MV-4-11 (cell line): ENCODE measurements around the gene RNF217.

Experiments
- DNase-seq: peaks from one replicate; lab custom pipeline; 2025; lab: John Stamatoyannopoulos, UW

RNF217 gene

DNA sequence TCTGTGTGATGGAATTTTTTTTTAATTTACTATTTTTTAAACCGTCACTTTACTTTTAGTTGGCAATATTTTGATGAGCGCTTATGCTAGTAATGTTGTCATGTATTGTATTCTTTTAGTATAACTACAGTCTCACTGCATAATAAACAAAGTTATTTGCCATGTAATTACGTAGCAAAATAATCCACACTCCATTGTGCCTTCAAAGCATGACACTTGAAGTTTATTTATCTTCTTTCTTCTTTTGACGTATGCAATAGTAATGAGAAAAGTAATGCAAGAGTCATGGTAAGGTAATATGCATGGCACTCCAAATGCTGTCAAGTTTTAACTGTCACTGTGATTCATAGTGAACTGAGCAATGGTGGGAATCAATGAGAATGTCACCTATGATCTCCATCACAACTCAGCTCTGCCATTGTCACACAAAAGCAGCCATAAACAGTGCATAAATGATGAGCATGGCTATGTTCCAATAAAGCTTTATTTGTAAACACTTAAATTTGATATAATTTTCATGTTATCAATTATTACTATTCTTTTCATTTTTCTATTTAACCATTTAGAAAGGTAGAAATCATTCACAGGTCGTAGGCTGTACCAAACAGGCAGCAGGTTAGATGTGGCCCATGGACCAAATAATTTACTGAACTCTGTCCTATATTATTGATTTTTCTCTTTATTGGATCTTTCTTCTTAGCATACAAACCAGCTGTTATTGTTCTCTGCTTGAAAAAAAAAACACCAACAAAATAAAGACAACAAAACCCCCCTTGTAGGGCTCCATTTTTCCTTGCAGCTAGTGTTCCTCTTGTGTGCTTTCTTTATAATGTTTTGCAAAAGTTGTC lies 27.1 kb downstream of the RNF217 start:
- no peak for DNase-seq

DNA sequence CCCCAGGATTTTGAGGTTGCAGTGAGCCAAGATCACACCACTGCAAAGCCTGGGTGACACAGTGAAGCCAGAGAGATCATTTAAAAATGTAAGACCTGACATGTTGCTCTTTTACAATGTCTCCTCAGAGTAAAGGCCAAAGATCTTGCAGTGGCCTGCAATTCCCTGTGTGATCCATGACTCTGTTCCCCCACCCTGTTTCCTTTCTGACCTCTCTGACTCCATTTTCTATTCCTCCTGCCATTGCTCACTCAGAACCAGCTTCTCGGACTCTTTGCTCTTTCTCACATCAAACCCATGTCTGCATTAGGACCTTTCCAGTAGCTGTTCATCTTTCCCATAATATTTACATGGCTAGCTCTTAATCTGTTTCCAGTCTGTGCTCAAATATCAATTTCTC lies 28.8 kb downstream of the RNF217 start:
- DNase-seq, result no peak

DNA sequence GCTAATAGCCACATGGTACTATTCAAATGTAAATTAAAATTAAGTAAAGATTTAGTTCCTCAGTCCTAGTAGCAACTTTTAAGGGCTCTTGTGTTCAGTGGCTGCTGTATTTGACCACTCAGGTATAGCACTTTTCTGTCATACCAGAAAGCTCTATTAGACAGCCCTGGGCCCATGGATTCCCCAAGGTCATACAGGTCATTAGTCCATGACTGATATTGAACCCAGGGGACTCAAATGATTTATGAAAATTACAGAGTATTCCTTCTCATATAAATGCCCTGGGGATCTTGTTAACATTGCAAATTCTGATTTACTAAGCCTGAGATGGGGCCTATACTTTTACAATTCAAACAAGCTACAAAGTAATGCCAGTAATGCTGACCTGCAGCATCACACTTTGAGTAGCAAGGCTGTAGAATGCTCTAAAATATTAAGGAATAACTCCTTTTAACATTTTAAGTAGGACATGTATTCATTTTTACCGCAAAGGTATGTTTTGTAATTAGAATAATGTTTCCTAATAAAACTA lies 29.6 kb downstream of the RNF217 start:
- no peak for DNase-seq

DNA sequence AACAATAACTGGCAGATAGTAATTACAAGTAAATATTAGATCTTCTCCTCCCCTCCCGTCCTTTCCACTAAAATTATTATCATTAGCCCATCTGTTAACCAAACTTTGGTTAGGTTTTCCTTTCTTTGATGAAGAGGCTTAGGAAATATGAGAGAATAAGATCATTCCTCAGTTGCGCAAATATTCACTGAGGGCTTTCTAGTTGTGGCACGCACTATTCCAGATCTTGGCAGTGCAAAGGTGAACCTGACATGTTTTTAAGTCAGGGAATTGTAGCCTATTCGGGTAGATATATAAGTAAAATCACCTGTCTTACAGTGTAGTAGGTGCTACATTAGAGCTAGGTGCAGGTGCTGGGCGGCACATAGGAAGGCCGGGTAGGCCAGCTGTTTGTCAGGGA lies 31.1 kb downstream of the RNF217 start:
- no peak for DNase-seq

GRCh38 chr6:124994648-124995047 lies 32.4 kb downstream of the RNF217 start:
- DNase-seq, result no peak

DNA sequence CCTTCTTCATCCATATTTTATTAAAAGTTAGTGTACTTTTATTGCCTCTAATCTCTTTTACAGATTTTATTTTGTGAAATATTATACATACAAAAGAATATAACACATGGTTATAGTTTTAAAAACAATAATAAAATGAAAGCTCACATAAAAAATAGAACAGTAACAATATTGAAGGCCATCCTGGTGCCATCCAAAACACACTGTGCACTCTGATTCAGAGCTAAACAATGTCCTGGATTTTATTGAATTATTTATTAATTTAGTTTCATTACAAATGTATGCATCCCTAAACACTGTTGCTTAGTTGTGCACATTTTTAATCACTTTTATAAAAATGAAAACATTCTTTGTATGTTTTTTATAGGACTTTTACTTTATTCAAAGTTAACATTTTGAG lies 32.9 kb downstream of the RNF217 start:
- no peak for DNase-seq

- DNase-seq, result no peak
These were observed 33.5 kb downstream of the RNF217 start for GRCh38 chr6:124995645-124996325.

GRCh38 chr6:124996411-124996810 lies 34.2 kb downstream of the RNF217 start:
- DNase-seq, result no peak

- no peak for DNase-seq
These were observed 35.1 kb downstream of the RNF217 start for GRCh38 chr6:124997196-124997875.

GRCh38 chr6:124999105-124999764 lies 37.0 kb downstream of the RNF217 start:
- no peak for DNase-seq

- DNase-seq, result peak; percentile 47
These were observed 39.6 kb downstream of the RNF217 start for GRCh38 chr6:125001684-125002405.

DNA sequence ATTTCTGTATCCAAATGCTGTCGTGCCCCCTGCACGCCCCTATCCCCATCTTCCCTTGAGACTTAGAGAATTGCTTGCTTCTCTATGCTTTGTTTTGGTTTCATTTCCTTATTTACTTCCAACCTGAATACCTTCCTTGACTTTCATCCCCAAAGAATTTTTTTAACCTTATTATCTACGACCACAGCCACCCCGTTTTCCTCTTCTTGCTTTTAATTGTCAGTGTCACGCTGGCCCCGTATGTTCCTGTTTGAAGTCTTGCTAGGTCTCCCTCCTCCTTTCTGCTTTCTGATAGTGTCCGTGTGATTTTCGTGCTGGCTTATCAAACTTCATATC lies 40.1 kb downstream of the RNF217 start:
- DNase-seq, result no peak

DNA sequence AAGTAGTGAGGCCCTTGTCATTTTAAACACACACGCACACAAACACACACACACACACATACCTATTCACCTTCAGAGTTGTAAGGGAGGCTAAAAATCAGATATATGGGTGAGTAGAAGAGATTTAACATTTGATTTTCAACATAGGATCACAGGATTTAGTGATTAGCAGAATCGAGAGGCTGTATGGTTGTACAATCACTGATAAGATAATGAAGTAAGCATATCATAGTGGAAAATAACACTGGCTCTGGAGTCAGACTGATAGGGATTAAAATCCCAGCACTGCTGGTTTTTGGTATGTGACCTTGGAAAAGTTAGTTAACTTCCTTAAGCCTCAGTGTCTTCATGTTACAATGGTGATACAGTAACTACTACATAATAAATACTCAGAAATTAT lies 40.8 kb downstream of the RNF217 start:
- DNase-seq, result no peak

DNA sequence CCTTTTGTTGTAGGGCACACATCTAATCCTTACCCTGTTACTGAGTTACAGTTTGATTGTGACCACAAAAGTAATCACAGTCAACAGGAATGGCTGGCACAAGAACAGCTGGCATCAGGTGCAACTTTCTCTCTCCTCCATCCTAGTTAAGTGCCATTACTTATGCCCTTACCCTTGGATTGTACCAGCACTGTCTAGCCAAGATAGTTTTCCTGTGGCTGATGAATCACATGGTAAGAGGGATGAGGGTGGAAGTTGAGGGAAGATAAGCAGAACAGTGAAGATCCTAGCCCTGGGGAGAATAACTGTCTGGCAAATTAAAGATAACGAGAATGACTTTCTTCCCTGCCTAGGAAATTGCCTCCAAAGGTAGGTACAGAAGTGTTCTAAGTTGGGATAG lies 42.0 kb downstream of the RNF217 start:
- DNase-seq, result no peak

GRCh38 chr6:125004797-125005595 lies 42.8 kb downstream of the RNF217 start:
- DNase-seq, result no peak

DNA sequence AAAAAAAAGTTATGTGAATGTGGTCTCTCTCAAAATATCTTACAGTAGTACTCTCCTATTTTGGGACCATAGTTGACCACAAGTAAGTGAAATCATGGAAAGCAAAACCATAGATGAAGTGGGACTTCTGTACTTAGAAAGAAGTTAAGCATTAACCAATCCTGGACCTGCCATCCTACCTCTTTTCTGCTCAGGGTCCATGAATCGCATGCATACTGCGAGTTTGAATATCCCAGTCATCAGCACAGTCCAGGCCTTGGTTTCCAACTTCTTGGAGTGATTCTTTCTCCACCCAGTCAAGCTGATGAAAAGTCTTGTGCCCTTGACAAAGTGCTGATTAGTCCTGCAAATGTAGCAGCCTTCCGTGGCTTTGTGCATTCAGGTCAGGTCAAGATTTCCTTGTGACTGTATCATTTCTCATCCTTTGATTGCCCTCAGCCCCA lies 46.0 kb downstream of the RNF217 start:
- DNase-seq, result peak; percentile 93

- no peak for DNase-seq
These were observed 46.7 kb downstream of the RNF217 start for GRCh38 chr6:125008957-125009356.

- DNase-seq, result no peak
These were observed 47.3 kb downstream of the RNF217 start for GRCh38 chr6:125009578-125009977.

- peak; percentile 58 for DNase-seq
These were observed 51.9 kb downstream of the RNF217 start for GRCh38 chr6:125013938-125014660.

GRCh38 chr6:125014661-125014957 lies 52.4 kb downstream of the RNF217 start:
- no peak for DNase-seq
